A549 (cell line): ENCODE results near the gene ITCH. TPM values are rescaled to one million over a fixed set of nuclear protein-coding genes. Genes with fewer than 3 reads are reported as not detected.

Source experiments
- ATAC-seq, 2 experiments: fragments of 200-7000 bp in 1 of 2; fragments of >200 bp in 1 of 2; cut with Nextera tagmentation in 1 of 2; cut with Tn5 transposase in 1 of 2; 3 replicates each; pipeline versions ENCODE4 v1.8.0 to v1.9.1; 2018 to 2020; ENCODE audit warnings: mild to moderate bottlenecking in 1 of 2, moderate library complexity in 1 of 2
- CTCF ChIA-PET: fragments of 300-600 bp; sonication (Branson Sonifier 250); formaldehyde crosslinking; extraction: SDS; loops from one replicate; lab custom pipeline; 2021; ENCODE audit warnings: antibody characterized with exemption, inconsistent platforms; lab: Yijun Ruan, JAX
- POLR2A ChIA-PET: fragments of 350-600 bp; formaldehyde crosslinking; extraction: SDS; loops from one replicate; lab custom pipeline; 2021; ENCODE audit warnings: antibody characterized with exemption, inconsistent platforms; lab: Yijun Ruan, JAX
- DNase-seq, 2 experiments: peaks; one replicate each; pipeline versions ENCODE4 v3.0.0 to v3.0.0-alpha.2; 2011 to 2016; ENCODE audit warnings: low read depth in 1 of 2, low spot score in 1 of 2
- FAIRE-seq: peaks from 2 replicates; lab custom pipeline; 2011; peaks lifted over from hg19 to GRCh38; lab: Jason Lieb, UNC
- H3K27ac ChIP-seq, 2 experiments: fragments of >200 bp; sonication (Bioruptor Twin); formaldehyde crosslinking; 3 replicates each; pipeline ENCODE4 v1.5.1; 2016 to 2017
- H3K4me1 ChIP-seq: fragments of >200 bp; sonication (Bioruptor Twin); formaldehyde crosslinking; 3 replicates; pipeline ENCODE4 v1.6.1; 2016
- H3K4me2 ChIP-seq: fragments of >200 bp; sonication (Bioruptor Twin); formaldehyde crosslinking; 3 replicates; pipeline ENCODE4 v1.6.1; 2016
- H3K4me3 ChIP-seq: fragments of >200 bp; sonication (Bioruptor Twin); formaldehyde crosslinking; 3 replicates; pipeline ENCODE4 v1.5.1; 2016
- H3K9me3 ChIP-seq: fragments of >200 bp; sonication (Bioruptor Twin); formaldehyde crosslinking; 3 replicates; pipeline ENCODE4 v1.6.1; 2016
- ATOH8 ChIP-seq: fragments of 250-450 bp; sonication (Bioruptor Pico); IDR thresholded peaks from 2 replicates; pipeline ENCODE4 v1.5.0; 2020; ENCODE audit warnings: low read depth, mild to moderate bottlenecking, moderate library complexity
- CBX2 ChIP-seq: fragments of 200-600 bp; sonication (generic); IDR thresholded peaks from 2 replicates; pipeline ENCODE4 v1.6.1; 2016; ENCODE audit warnings: low read depth, mild to moderate bottlenecking, borderline replicate concordance
- CBX8 ChIP-seq: fragments of 200-600 bp; sonication (generic); IDR thresholded peaks from 2 replicates; pipeline ENCODE4 v1.6.1; 2016
- CTCF ChIP-seq: fragments of >200 bp; sonication (Bioruptor Twin); formaldehyde crosslinking; IDR thresholded peaks from 3 replicates; pipeline ENCODE4 v1.5.1; 2016
- EHF ChIP-seq: fragments of 250-450 bp; sonication (Bioruptor Pico); IDR thresholded peaks from 2 replicates; pipeline ENCODE4 v1.5.0; 2020; ENCODE audit warnings: mild to moderate bottlenecking
- ELK1 ChIP-seq: fragments of 150-350 bp; IDR thresholded peaks from 2 replicates; pipeline ENCODE4 v1.6.1; 2014; ENCODE audit warnings: low read depth, mild to moderate bottlenecking, low read length
- FOSB ChIP-seq: fragments of 250-450 bp; sonication (Bioruptor Pico); IDR thresholded peaks from 2 replicates; pipeline ENCODE4 v1.5.0; 2020; ENCODE audit warnings: mild to moderate bottlenecking, moderate library complexity
- FOSL2 ChIP-seq, 2 experiments: fragments of 450-650 bp in 1 of 2; fragments of >200 bp in 1 of 2; sonication (Bioruptor Twin) in 1 of 2; formaldehyde crosslinking; IDR thresholded peaks; 2 replicates each; pipeline versions ENCODE4 v1.5.0 to v1.6.1; 2016 to 2020; ENCODE audit warnings: mild to moderate bottlenecking in 1 of 2, moderate library complexity in 1 of 2
- GATA3 ChIP-seq: IDR thresholded peaks from 2 replicates; pipeline ENCODE4 v1.6.1; 2012; ENCODE audit warnings: borderline replicate concordance
- HDAC2 ChIP-seq: fragments of 200-600 bp; sonication (generic); IDR thresholded peaks from 2 replicates; pipeline ENCODE4 v1.6.1; 2016
- HOXB13 ChIP-seq: fragments of 250-450 bp; sonication (Bioruptor Pico); IDR thresholded peaks from 2 replicates; pipeline ENCODE4 v1.5.0; 2020; ENCODE audit warnings: low read depth, mild to moderate bottlenecking, moderate library complexity
- JUN ChIP-seq, 2 experiments: fragments of >200 bp; sonication (Bioruptor Twin); formaldehyde crosslinking; IDR thresholded peaks; 2 replicates in 1 of 2; 3 replicates in 1 of 2; pipeline ENCODE4 v1.6.1; 2016 to 2017
- JUNB ChIP-seq: fragments of >200 bp; sonication (Bioruptor Twin); formaldehyde crosslinking; IDR thresholded peaks from 2 replicates; pipeline ENCODE4 v1.6.1; 2016
- KDM1A ChIP-seq: fragments of 200-600 bp; sonication (generic); IDR thresholded peaks from 2 replicates; pipeline ENCODE4 v1.6.1; 2016; ENCODE audit warnings: low read depth, mild to moderate bottlenecking
- MAFK ChIP-seq: fragments of 450-650 bp; IDR thresholded peaks from 2 replicates; pipeline ENCODE4 v1.6.1; 2014; ENCODE audit not compliant: partially characterized antibody
- MAX ChIP-seq: IDR thresholded peaks from 2 replicates; pipeline ENCODE4 v1.6.1; 2012
- MYC ChIP-seq: IDR thresholded peaks from 2 replicates; pipeline ENCODE4 v1.6.1; 2012; ENCODE audit warnings: mild to moderate bottlenecking, inconsistent platforms, low read length, improper control_type of control experiment, borderline replicate concordance
- NR3C1 ChIP-seq: fragments of >200 bp; sonication (Bioruptor Twin); formaldehyde crosslinking; IDR thresholded peaks from 3 replicates; pipeline ENCODE4 v1.6.1; 2017
- PHF8 ChIP-seq: fragments of 200-600 bp; sonication (generic); IDR thresholded peaks from 2 replicates; pipeline ENCODE4 v1.6.1; 2016; ENCODE audit warnings: low read depth, mild to moderate bottlenecking, antibody characterized with exemption, moderate library complexity, borderline replicate concordance
- RAD21 ChIP-seq, 2 experiments: fragments of >200 bp in 1 of 2; sonication (Bioruptor Twin) in 1 of 2; formaldehyde crosslinking in 1 of 2; IDR thresholded peaks in 1 of 2; conservative IDR thresholded peaks in 1 of 2; 2 replicates in 1 of 2; 3 replicates in 1 of 2; pipeline ENCODE4 v1.6.1; 2012 to 2018; ENCODE audit warnings: inconsistent platforms in 1 of 2
- RARB ChIP-seq: fragments of 250-450 bp; sonication (Bioruptor Pico); IDR thresholded peaks from 2 replicates; pipeline ENCODE4 v1.8.0; 2021; ENCODE audit warnings: mild to moderate bottlenecking, moderate library complexity
- REST ChIP-seq: fragments of 200-600 bp; sonication (generic); IDR thresholded peaks from 2 replicates; pipeline ENCODE4 v1.6.1; 2016; ENCODE audit warnings: antibody characterized with exemption, mild to moderate bottlenecking, moderate library complexity
- TFCP2L1 ChIP-seq: fragments of 250-450 bp; sonication (Bioruptor Pico); IDR thresholded peaks from 2 replicates; pipeline ENCODE4 v1.5.0; 2021; ENCODE audit warnings: mild to moderate bottlenecking
- TP53 ChIP-seq: fragments of 250-450 bp; sonication (Bioruptor Pico); IDR thresholded peaks from 2 replicates; pipeline ENCODE4 v1.5.0; 2021; ENCODE audit warnings: mild to moderate bottlenecking, moderate library complexity
- USF2 ChIP-seq: fragments of 450-650 bp; IDR thresholded peaks from 2 replicates; pipeline ENCODE4 v1.6.1; 2014; ENCODE audit warnings: antibody characterized with exemption
- ZC3H11A ChIP-seq: fragments of 450-650 bp; IDR thresholded peaks from 2 replicates; pipeline ENCODE4 v1.6.1; 2014; ENCODE audit warnings: antibody characterized with exemption, mild to moderate bottlenecking
- ZSCAN20 ChIP-seq: fragments of 250-450 bp; sonication (Bioruptor Pico); IDR thresholded peaks from 2 replicates; pipeline ENCODE4 v1.8.0; 2022; ENCODE audit warnings: mild to moderate bottlenecking, moderate library complexity
- WGBS: methylation state at CpG from one replicate; pipeline ENCODE4 v1.1.6; 2017; ENCODE audit errors: missing lambda C conversion rate; 5-methylcytosine and 5-hydroxymethylcytosine counted together
- polyA plus RNA-seq, 4 experiments: library from polyadenylated mRNA; depleted of rRNA in 3 of 4; stranded (reverse); fragments of >200 nt; fragmentation: RNase III in 1 of 4; extraction: RNeasy Plus Mini Kit Qiagen cat#74134 plus additional on column Dnase treatment in 1 of 4; gene quantifications; 2 replicates in 3 of 4; 3 replicates in 1 of 4; pipeline ENCODE4 v1.2.3, GENCODE V29; 2011 to 2017

ITCH gene
- polyA plus RNA-seq, 2 of the 4 experiments (the other 2 are of a cell fraction): 23.9 to 24.4 TPM

GRCh38 chr20:34385464-34385863, 22.4 kb downstream of the ITCH start:
- CTCF ChIA-PET: interaction anchor here (0.6 to 4.7 kb wide), 6 partner anchors 8 to 73 kb away, joined by 3 to 33 read pairs (median 4); no protein-coding TSS in a partner anchor
- POLR2A ChIA-PET: interaction anchor here (1.0 to 1.2 kb wide), 2 partner anchors 10 to 22 kb away, joined by 3 to 4 read pairs; no protein-coding TSS in a partner anchor
- H3K9me3 ChIP-seq: no peaks in the 10 kb centered on the region
- peak overlapping the region; percentile 28 for H3K4me2 ChIP-seq
- DNase-seq (no peak), FAIRE-seq (no peak)
- TF ChIP-seq GATA3: no peak
- no peak for TF ChIP-seq FOSL2 (IDR thresholded peaks at IDR 0.05)
- TF ChIP-seq FOSL2 (CRISPR knock-in tag; IDR thresholded peaks at IDR 0.05): no peak
- TF ChIP-seq RAD21 (conservative IDR thresholded peaks at IDR 0.05 in 1 of 2, IDR thresholded peaks at IDR 0.05 in 1 of 2): no peak
- no peak for TF ChIP-seq ELK1
- TF ChIP-seq HDAC2: no peak
- TF ChIP-seq MAFK: no peak
- TF ChIP-seq REST: no peak
- TF ChIP-seq TP53 (CRISPR knock-in tag): no peak
- TF ChIP-seq CBX8: no peak
- no peak for TF ChIP-seq KDM1A
- no peak for TF ChIP-seq HOXB13 (CRISPR knock-in tag)
- no peak for TF ChIP-seq MAX
- TF ChIP-seq, all 56 proteins: peak for 0
- Histone ChIP-seq H3K4me3 (no peak overlapping the region), H3K4me1 (peaks cover 65% of the 10 kb centered on the region), H3K27ac (peak overlapping the region in 1 of 2 experiments; percentile 56; a peak in 2 of 6 replicates)
- ATAC-seq: no peak
- 50% methylated on average over 1 of the region's 1 CpG for WGBS

GRCh38 chr20:34388000-34388399, 24.9 kb downstream of the ITCH start:
- CTCF ChIA-PET: interaction anchor here (4.7 kb wide), 1 partner anchor 75 kb away, joined by 33 read pairs; no protein-coding TSS in a partner anchor

More at GRCh38 chr20:34388000-34388399, 24.9 kb downstream of the ITCH start:
- H3K27ac ChIP-seq: peak overlapping the region in 1 of 2 experiments; percentile 86; a peak in 3 of 6 replicates
- FAIRE-seq (no peak), DNase-seq (no peak), ATAC-seq (no peak)
- H3K4me2 ChIP-seq: no peak overlapping the region
- peaks cover 76% of the 10 kb centered on the region for H3K4me1 ChIP-seq
- POLR2A ChIA-PET: no interaction called here
- H3K4me3 ChIP-seq: no peak overlapping the region
- TF ChIP-seq CBX2 (no peak), CBX8 (no peak), GATA3 (no peak), RARB (CRISPR knock-in tag) (no peak), CTCF (no peak), EHF (CRISPR knock-in tag) (no peak), MAX (no peak), ZSCAN20 (no peak), JUN (IDR thresholded peaks at IDR 0.05) (no peak), NR3C1 (no peak), JUNB (no peak), FOSB (CRISPR knock-in tag) (no peak), USF2 (no peak), ATOH8 (CRISPR knock-in tag) (no peak), MYC (no peak), TFCP2L1 (CRISPR knock-in tag) (no peak), HOXB13 (CRISPR knock-in tag) (no peak), PHF8 (no peak), ZC3H11A (no peak)
- no peaks in the 10 kb centered on the region for H3K9me3 ChIP-seq
- 69% methylated on average over 3 of the region's 3 CpGs for WGBS
